Vagina (tissue), 2 donors: ENCODE results near the gene LIMK1.

Experiments used
- CTCF ChIP-seq, 3 experiments: fragments of 450-650 bp in 2 of 3; fragments of 200-600 bp in 1 of 3; sonication (generic) in 1 of 3; IDR thresholded peaks; one replicate each; pipeline ENCODE4 v1.5.1; 2017 to 2019; ENCODE audit warnings: antibody characterized with exemption in 3 of 3, mild to moderate bottlenecking in 2 of 3, moderate library complexity in 2 of 3
- POLR2A ChIP-seq, 2 donors: fragments of 450-650 bp; IDR thresholded peaks; one replicate each; pipeline ENCODE4 v1.6.1; 2017; ENCODE audit warnings: antibody characterized with exemption in 2 of 2, mild to moderate bottlenecking in 2 of 2, moderate library complexity in 2 of 2

DNA sequence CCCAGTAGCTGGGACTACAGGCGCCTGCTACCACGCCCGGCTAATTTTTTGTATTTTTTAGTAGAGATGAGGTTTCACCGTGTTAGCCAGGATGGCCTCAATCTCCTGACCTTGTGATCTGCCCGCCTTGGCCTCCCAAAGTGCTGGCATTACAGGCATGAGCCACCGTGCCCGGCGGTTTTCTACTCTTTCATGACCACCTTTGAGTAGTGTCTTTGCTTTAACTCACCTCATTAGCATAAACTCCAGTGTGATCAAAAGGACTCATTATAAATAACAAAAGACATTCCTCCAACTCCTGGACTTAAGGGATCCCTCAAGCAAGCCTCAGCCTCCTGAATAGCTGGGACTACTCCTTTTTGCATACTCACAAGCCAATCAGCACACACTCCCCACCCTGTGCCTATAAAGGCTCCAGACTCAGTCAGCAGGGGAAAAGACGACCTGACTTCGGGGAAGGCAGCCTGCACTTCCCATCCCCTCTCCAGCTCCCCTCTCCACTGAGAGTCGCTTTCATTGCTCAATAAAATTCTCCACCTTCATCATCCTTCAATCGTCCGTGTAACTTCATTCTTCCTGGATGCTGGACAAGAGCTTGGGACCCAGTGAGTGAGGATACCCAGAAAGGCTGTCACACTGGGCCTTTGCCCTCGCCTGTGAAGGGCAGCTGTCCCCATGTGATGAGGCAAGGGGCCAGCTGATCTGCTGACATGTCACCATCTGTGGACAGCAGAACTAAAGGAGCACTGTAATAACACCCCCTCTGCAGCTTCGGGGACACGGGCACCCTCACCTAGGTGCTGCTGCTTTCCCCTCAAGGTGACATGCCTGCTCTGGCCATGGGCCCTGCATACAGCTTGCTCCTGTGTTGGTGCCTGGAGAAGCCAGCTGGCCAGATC lies 55.6 kb downstream of the LIMK1 start:
- TF ChIP-seq POLR2A (IDR thresholded peaks at IDR 0.05) = no peak
- TF ChIP-seq CTCF (IDR thresholded peaks at IDR 0.05) = no peak
